K562 (cell line): Measurements from ENCODE around the gene PIK3C2B. TPM values are rescaled to one million over a fixed set of nuclear protein-coding genes. Genes with fewer than 3 reads are reported as not detected.
A peak's percentile ranks its signal among the peaks of the same experiment; 100 is the strongest.

Source experiments
- CLOCK ChIP-seq: fragments of 250-450 bp; sonication (Bioruptor Pico); IDR thresholded peaks from 2 replicates; pipeline ENCODE4 v1.4.0; 2020; ENCODE audit warnings: mild to moderate bottlenecking, moderate library complexity, borderline replicate concordance
- E2F3 ChIP-seq: fragments of 250-450 bp; sonication (Bioruptor Pico); IDR thresholded peaks from 2 replicates; pipeline ENCODE4 v1.4.0; 2020; ENCODE audit warnings: mild to moderate bottlenecking
- EHMT2 ChIP-seq: fragments of 450-650 bp; IDR thresholded peaks from 2 replicates; pipeline ENCODE4 v1.6.1; 2018; ENCODE audit warnings: antibody characterized with exemption
- FOXA1 ChIP-seq: fragments of 450-650 bp; IDR thresholded peaks from 2 replicates; pipeline ENCODE4 v1.6.1; 2016; ENCODE audit warnings: mild to moderate bottlenecking, borderline replicate concordance
- GABPA ChIP-seq: fragments of 200-800 bp; sonication (Bioruptor generic); conservative IDR thresholded peaks from 2 replicates; pipeline ENCODE4 v1.6.1; 2016; ENCODE audit warnings: low read depth, missing genetic modification characterization, missing compliant biosample characterization
- GABPB2 ChIP-seq: fragments of 250-450 bp; sonication (Bioruptor Pico); conservative IDR thresholded peaks from 2 replicates; pipeline ENCODE4 v1.5.1; 2021; ENCODE audit warnings: mild to moderate bottlenecking
- HDAC1 ChIP-seq, 2 experiments: fragments of 450-650 bp; IDR thresholded peaks; 2 replicates each; pipeline ENCODE4 v1.6.1; 2016 to 2017; ENCODE audit warnings: inconsistent platforms in 1 of 2, mild to moderate bottlenecking in 1 of 2, moderate library complexity in 1 of 2
- NFE2L1 ChIP-seq: fragments of 450-650 bp; IDR thresholded peaks from 2 replicates; pipeline ENCODE4 v1.6.1; 2016; ENCODE audit warnings: missing genetic modification characterization, low read depth, mild to moderate bottlenecking, missing compliant biosample characterization, moderate library complexity, borderline replicate concordance
- PYGO2 ChIP-seq: fragments of 450-650 bp; IDR thresholded peaks from 2 replicates; pipeline ENCODE4 v1.6.1; 2016; ENCODE audit warnings: mild to moderate bottlenecking, missing genetic modification characterization, moderate library complexity, missing compliant biosample characterization
- RAD51 ChIP-seq: fragments of 450-650 bp; IDR thresholded peaks from 2 replicates; pipeline ENCODE4 v1.7.1; 2016; ENCODE audit warnings: low read depth, mild to moderate bottlenecking, borderline replicate concordance
- RBM34 ChIP-seq: fragments of 200-400 bp; formaldehyde crosslinking; IDR thresholded peaks from 2 replicates; pipeline ENCODE4 v1.6.1; 2018; ENCODE audit warnings: low read length, borderline replicate concordance; ENCODE audit not compliant: insufficient read depth
- SAP30 ChIP-seq: fragments of 200-600 bp; sonication (generic); IDR thresholded peaks from 2 replicates; pipeline ENCODE4 v1.6.1; 2012; ENCODE audit warnings: borderline replicate concordance, low read depth, mild to moderate bottlenecking, moderate library complexity, low read length, control low read depth, inconsistent platforms; ENCODE audit not compliant: insufficient read depth, poor library complexity, severe bottlenecking
- SRSF1 ChIP-seq: fragments of 200-400 bp; formaldehyde crosslinking; IDR thresholded peaks from 2 replicates; pipeline ENCODE4 v1.6.1; 2017; ENCODE audit warnings: mild to moderate bottlenecking, low read depth, low read length, moderate library complexity
- TCF3 ChIP-seq: sonication (generic); formaldehyde crosslinking; IDR thresholded peaks from 2 replicates; pipeline ENCODE4 v1.4.0; 2020; ENCODE audit warnings: mild to moderate bottlenecking, missing genetic modification reagents
- ZBED1 ChIP-seq: IDR thresholded peaks from 2 replicates; pipeline ENCODE4 v1.6.1; 2014
- ZNF175 ChIP-seq: fragments of 200-800 bp; sonication (Bioruptor generic); IDR thresholded peaks from 2 replicates; pipeline ENCODE4 v1.6.1; 2016; ENCODE audit warnings: low read depth, mild to moderate bottlenecking, missing genetic modification characterization, missing compliant biosample characterization
- ZNF197 ChIP-seq: fragments of 200-800 bp; sonication (Bioruptor generic); IDR thresholded peaks from 2 replicates; pipeline ENCODE4 v1.6.1; 2016; ENCODE audit warnings: low read depth, missing genetic modification characterization, missing compliant biosample characterization
- ZNF431 ChIP-seq: sonication (generic); formaldehyde crosslinking; IDR thresholded peaks from 2 replicates; pipeline ENCODE4 v1.8.0; 2022; ENCODE audit warnings: mild to moderate bottlenecking, missing genetic modification reagents
- polyA plus RNA-seq, 8 experiments: library from polyadenylated mRNA; depleted of rRNA in 4 of 8; stranded (reverse) in 5 of 8; unstranded in 3 of 8; fragments of >200 nt; fragmentation: Nextera tagmentation in 2 of 8; fragmentation: Illumina TruSeq in 1 of 8; extraction: Ambion mirVana in 2 of 8; extraction: Trizol in 1 of 8; gene quantifications; 2 replicates each; pipeline versions ENCODE4 v1.2.1 to v1.2.3, GENCODE V29; 2011 to 2014; ENCODE audit warnings: inconsistent platforms in 1 of 8, missing spikeins in 1 of 8
- total RNA-seq, 7 experiments: library from RNA; depleted of rRNA in 6 of 7; stranded (reverse); fragments of >200 nt in 6 of 7; fragmentation: Illumina TruSeq in 2 of 7; extraction: Trizol in 2 of 7; gene quantifications; 2 replicates each; pipeline versions ENCODE4 v1.2.1 to v1.2.3, GENCODE V29; 2011 to 2021; ENCODE audit warnings: low replicate concordance in 1 of 7
- TF ChIP-seq, protein P1 (sequence below), 2 experiments: fragments of 250-450 bp in 1 of 2; fragments of 450-650 bp in 1 of 2; sonication (Bioruptor Pico) in 1 of 2; IDR thresholded peaks; 2 replicates each; pipeline versions ENCODE4 v1.6.1 to v1.8.0; 2016 to 2021; ENCODE audit warnings: mild to moderate bottlenecking in 2 of 2, moderate library complexity in 2 of 2, missing compliant biosample characterization in 1 of 2, missing genetic modification characterization in 1 of 2
- TF ChIP-seq, protein P2 (sequence below): fragments of 250-450 bp; sonication (Bioruptor Pico); IDR thresholded peaks from 2 replicates; pipeline ENCODE4 v1.9.0; 2021; ENCODE audit warnings: mild to moderate bottlenecking
- TF ChIP-seq, protein P3 (sequence below): fragments of 450-650 bp; formaldehyde crosslinking; conservative IDR thresholded peaks from 2 replicates; pipeline ENCODE4 v1.4.0; 2022; ENCODE audit warnings: mild to moderate bottlenecking, missing genetic modification characterization

PIK3C2B gene
- total and polyA plus RNA-seq, 9 of the 15 experiments (the other 6 are each of a cell fraction or from before 2014, with no cell fraction given), result 0.10 to 2.9 (median 0.72) TPM

- TF ChIP-seq SAP30 (no peak), ZNF175 (CRISPR knock-in tag) (no peak), RAD51 (no peak), EHMT2 (no peak), E2F3 (CRISPR knock-in tag) (no peak), FOXA1 (no peak), ZNF197 (CRISPR knock-in tag) (no peak), TCF3 (CRISPR knock-in tag) (no peak), ZBED1 (no peak), HDAC1 (IDR thresholded peaks at IDR 0.05) (peak in 1 of 2 experiments; percentile 43; a peak in 1 of 4 replicates), NFE2L1 (tag) (no peak), PYGO2 (tag) (peak; percentile 3; the same call in 1 of the 2 replicates), CLOCK (CRISPR knock-in tag) (no peak), GABPB2 (CRISPR knock-in tag) (no peak), ZNF431 (no peak), GABPA (0 out of 2 replicates have a peak, but pooled peaks have one; percentile 9), RBM34 (no peak), SRSF1 (no peak)
- TF ChIP-seq, protein P1, sequence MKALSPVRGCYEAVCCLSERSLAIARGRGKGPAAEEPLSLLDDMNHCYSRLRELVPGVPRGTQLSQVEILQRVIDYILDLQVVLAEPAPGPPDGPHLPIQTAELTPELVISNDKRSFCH (CRISPR knock-in tag; IDR thresholded peaks at IDR 0.05), result no peak
- TF ChIP-seq, protein P1 (tag; IDR thresholded peaks at IDR 0.05), result no peak; the same call in 1 of the 2 replicates
- TF ChIP-seq, protein P2, sequence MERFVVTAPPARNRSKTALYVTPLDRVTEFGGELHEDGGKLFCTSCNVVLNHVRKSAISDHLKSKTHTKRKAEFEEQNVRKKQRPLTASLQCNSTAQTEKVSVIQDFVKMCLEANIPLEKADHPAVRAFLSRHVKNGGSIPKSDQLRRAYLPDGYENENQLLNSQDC (CRISPR knock-in tag), result no peak
- TF ChIP-seq, protein P3, sequence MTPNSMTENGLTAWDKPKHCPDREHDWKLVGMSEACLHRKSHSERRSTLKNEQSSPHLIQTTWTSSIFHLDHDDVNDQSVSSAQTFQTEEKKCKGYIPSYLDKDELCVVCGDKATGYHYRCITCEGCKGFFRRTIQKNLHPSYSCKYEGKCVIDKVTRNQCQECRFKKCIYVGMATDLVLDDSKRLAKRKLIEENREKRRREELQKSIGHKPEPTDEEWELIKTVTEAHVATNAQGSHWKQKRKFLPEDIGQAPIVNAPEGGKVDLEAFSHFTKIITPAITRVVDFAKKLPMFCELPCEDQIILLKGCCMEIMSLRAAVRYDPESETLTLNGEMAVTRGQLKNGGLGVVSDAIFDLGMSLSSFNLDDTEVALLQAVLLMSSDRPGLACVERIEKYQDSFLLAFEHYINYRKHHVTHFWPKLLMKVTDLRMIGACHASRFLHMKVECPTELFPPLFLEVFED (CRISPR knock-in tag), result 0 out of 2 replicates have a peak, but pooled peaks have one; percentile 67
Measured at GRCh38 chr1:204507317-204508105, 12.9 kb upstream of the PIK3C2B start (continued).
